HCT116 (cell line): Measurements from ENCODE around the gene SPTB. TPM values are rescaled to one million over a fixed set of nuclear protein-coding genes. Genes with fewer than 3 reads are reported as not detected.

Experiments
- ATAC-seq: fragments of 200-7000 bp; cut with Tn5 transposase; 2 replicates; pipeline ENCODE4 v1.9.1; 2020; ENCODE audit warnings: mild to moderate bottlenecking, moderate library complexity
- BruUV-seq: library from RNA; stranded (reverse); fragments of 400-500 nt; replicated peaks from 2 replicates; lab custom pipeline; 2021; lab: Mats Ljungman, UMichigan
- CTCF ChIA-PET: fragments of 300-600 bp; sonication (Branson Sonifier 250); formaldehyde crosslinking; loops from one replicate; lab custom pipeline; 2021; ENCODE audit warnings: antibody characterized with exemption; lab: Charles Lee
- POLR2A ChIA-PET: fragments of 300-600, 350-600 bp; sonication (Branson Sonifier 250); formaldehyde crosslinking; loops from one replicate; lab custom pipeline; 2021; ENCODE audit warnings: antibody characterized with exemption; lab: Charles Lee
- RAD21 ChIA-PET, 2 experiments: fragments of 300-600 bp; sonication (Branson Sonifier 250); formaldehyde crosslinking; loops; one replicate each; lab custom pipeline; 2023; ENCODE audit warnings: low total read pairs in 2 of 2; ENCODE audit not compliant: uncharacterized antibody in 2 of 2, unreplicated experiment in 2 of 2, low non-redundant PET in 1 of 2; lab: Charles Lee
- DNase-seq: peaks from one replicate; pipeline ENCODE4 v3.0.0-alpha.2; 2010; ENCODE audit warnings: low read depth, low spot score
- H2AFZ ChIP-seq: fragments of 200-600 bp; shearing (Covaris generic), sonication (generic); 2 replicates; pipeline ENCODE4 v1.6.1; 2017; ENCODE audit warnings: low read depth, mixed run types, mixed read lengths, antibody characterized with exemption, low read length; ENCODE audit not compliant: poor library complexity, severe bottlenecking
- H3K27ac ChIP-seq: 2 replicates; pipeline ENCODE4 v1.5.1; 2012; ENCODE audit warnings: low read depth, low read length
- H3K27me3 ChIP-seq: fragments of 200-600 bp; sonication (generic); 2 replicates; pipeline ENCODE4 v1.6.1; 2016; ENCODE audit warnings: mixed run types, low read length, mixed read lengths; ENCODE audit not compliant: insufficient read depth
- H3K36me3 ChIP-seq, 2 experiments: fragments of 200-500 bp in 1 of 2; fragments of 200-600 bp in 1 of 2; sonication (Bioruptor generic) in 1 of 2; sonication (generic) in 1 of 2; 2 replicates each; pipeline versions ENCODE4 v1.5.1 to v1.6.1; 2014 to 2016; ENCODE audit warnings: low read length in 2 of 2, inconsistent platforms in 1 of 2, mixed read lengths in 1 of 2, mixed run types in 1 of 2; ENCODE audit not compliant: insufficient read depth in 2 of 2, control insufficient read depth in 1 of 2
- H3K4me1 ChIP-seq, 2 experiments: fragments of 200-600 bp in 1 of 2; sonication (generic) in 1 of 2; 2 replicates each; pipeline versions ENCODE4 v1.5.1 to v1.6.1; 2012 to 2017; ENCODE audit warnings: low read length in 2 of 2, inconsistent platforms in 1 of 2, mild to moderate bottlenecking in 1 of 2, mixed read lengths in 1 of 2, mixed run types in 1 of 2, moderate library complexity in 1 of 2; ENCODE audit not compliant: insufficient read depth in 2 of 2, control insufficient read depth in 1 of 2
- H3K4me2 ChIP-seq: fragments of 200-600 bp; sonication (generic); 2 replicates; pipeline ENCODE4 v1.6.1; 2017; ENCODE audit warnings: mixed run types, low read length, mixed read lengths
- H3K4me3 ChIP-seq, 2 experiments: fragments of 200-600 bp in 1 of 2; sonication (generic) in 1 of 2; replicated peaks in 1 of 2; 2 replicates each; pipeline ENCODE4 v1.5.1; 2011 to 2016; ENCODE audit warnings: low read length in 2 of 2, control low read depth in 1 of 2, low read depth in 1 of 2, mild to moderate bottlenecking in 1 of 2, mixed read lengths in 1 of 2, mixed run types in 1 of 2
- H3K79me2 ChIP-seq: fragments of 200-600 bp; sonication (generic); 2 replicates; pipeline ENCODE4 v1.6.1; 2017; ENCODE audit warnings: mild to moderate bottlenecking, mixed run types, low read length, moderate library complexity, mixed read lengths; ENCODE audit not compliant: insufficient read depth
- H3K9ac ChIP-seq: fragments of 200-600 bp; sonication (generic); 2 replicates; pipeline ENCODE4 v1.6.1; 2016; ENCODE audit warnings: low read length, mixed read lengths
- H3K9me2 ChIP-seq: fragments of 200-600 bp; sonication (generic), shearing (Covaris generic); 2 replicates; pipeline ENCODE4 v1.6.1; 2017; ENCODE audit warnings: mixed run types, mild to moderate bottlenecking, moderate library complexity; ENCODE audit not compliant: insufficient read depth
- H3K9me3 ChIP-seq, 2 experiments: fragments of 200-500 bp in 1 of 2; fragments of 200-600 bp in 1 of 2; sonication (Bioruptor generic) in 1 of 2; sonication (generic) in 1 of 2; 2 replicates each; pipeline ENCODE4 v1.6.1; 2014 to 2017; ENCODE audit warnings: low read length in 2 of 2, mixed read lengths in 2 of 2, inconsistent platforms in 1 of 2, low read depth in 1 of 2, mild to moderate bottlenecking in 1 of 2, mixed run types in 1 of 2, moderate library complexity in 1 of 2; ENCODE audit not compliant: control insufficient read depth in 1 of 2, insufficient read depth in 1 of 2
- H4K20me1 ChIP-seq: fragments of 200-600 bp; sonication (generic), shearing (Covaris generic); 2 replicates; pipeline ENCODE4 v1.6.1; 2017; ENCODE audit warnings: mixed run types, mild to moderate bottlenecking, moderate library complexity; ENCODE audit not compliant: insufficient read depth
- ATF3 ChIP-seq: IDR thresholded peaks from 2 replicates; pipeline ENCODE4 v1.6.1; 2012
- EGR1 ChIP-seq: IDR thresholded peaks from 2 replicates; pipeline ENCODE4 v1.6.1; 2012; ENCODE audit warnings: low read depth
- ELF1 ChIP-seq: IDR thresholded peaks from 2 replicates; pipeline ENCODE4 v1.6.1; 2012; ENCODE audit warnings: low read depth, borderline replicate concordance
- EZH2phosphoT487 ChIP-seq: fragments of 200-600 bp; IDR thresholded peaks from 2 replicates; pipeline ENCODE4 v1.6.1; 2018; ENCODE audit warnings: antibody characterized with exemption, borderline replicate concordance
- FOSL1 ChIP-seq: IDR thresholded peaks from 2 replicates; pipeline ENCODE4 v1.6.1; 2012; ENCODE audit warnings: low read depth
- REST ChIP-seq: IDR thresholded peaks from 2 replicates; pipeline ENCODE4 v1.6.1; 2012; ENCODE audit warnings: low read depth
- intact Hi-C: fragments of 100-400 bp; cut with micrococcal nuclease; formaldehyde crosslinking; loops from 2 replicates; pipeline ENCODE4 v1.10.0; 2022
- total RNA-seq: library from RNA; stranded (reverse); gene quantifications from one replicate; pipeline ENCODE4 v1.2.1, GENCODE V29; 2021; ENCODE audit not compliant: unreplicated experiment

Gene SPTB
- total RNA-seq, 1 experiment from 2014 or later, result 4.2 TPM

GRCh38 chr14:64844969-64845536, 34.7 kb downstream of the SPTB start:
- Histone ChIP-seq H4K20me1 (no peaks in the 10 kb centered on the region), H3K27ac (no peak overlapping the region), H3K9me2 (no peaks in the 10 kb centered on the region), H3K4me2 (no peak overlapping the region), H2AFZ (no peak overlapping the region)
- intact Hi-C loops, result no loop called here
- no peak for ATAC-seq
- CTCF ChIA-PET, result no interaction called here
- TF ChIP-seq ELF1, result no peak
- TF ChIP-seq FOSL1, result no peak
- no peak for TF ChIP-seq REST
- TF ChIP-seq ATF3, result no peak
- TF ChIP-seq EZH2phosphoT487, result no peak
- TF ChIP-seq EGR1, result no peak
- TF ChIP-seq, all 23 proteins: peak for 0
- H3K27me3 ChIP-seq, result peaks cover 39% of the 10 kb centered on the region
- no peak for DNase-seq
- RAD21 ChIA-PET, result no interaction called here
- H3K4me1 ChIP-seq, result peaks cover 15 to 29% of the 10 kb centered on the region in 2 experiments
- no peaks in the 10 kb centered on the region for H3K9me3 ChIP-seq
- BruUV-seq, result no TSS peak
- no peaks in the 10 kb centered on the region for H3K36me3 ChIP-seq
- H3K9ac ChIP-seq, result no peak overlapping the region
- no peak overlapping the region for H3K4me3 ChIP-seq
- POLR2A ChIA-PET, result no interaction called here
- H3K79me2 ChIP-seq, result no peaks in the 10 kb centered on the region
